ENCODE data around the gene MCM5. TPM values are rescaled to one million over a fixed set of nuclear protein-coding genes. Genes with fewer than 3 reads are reported as not detected.

MCM5 gene
- total and polyA plus RNA-seq, 2 of the 13 experiments (the other 11 are each of a cell fraction or from before 2014, with no cell fraction given): 40.2 to 93.5 TPM

- TF ChIP-seq, protein P1, sequence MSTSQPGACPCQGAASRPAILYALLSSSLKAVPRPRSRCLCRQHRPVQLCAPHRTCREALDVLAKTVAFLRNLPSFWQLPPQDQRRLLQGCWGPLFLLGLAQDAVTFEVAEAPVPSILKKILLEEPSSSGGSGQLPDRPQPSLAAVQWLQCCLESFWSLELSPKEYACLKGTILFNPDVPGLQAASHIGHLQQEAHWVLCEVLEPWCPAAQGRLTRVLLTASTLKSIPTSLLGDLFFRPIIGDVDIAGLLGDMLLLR (CRISPR knock-in tag; IDR thresholded peaks at IDR 0.05): peak; percentile 46; the same call in 1 of the 2 replicates
- TF ChIP-seq ZNF570 (CRISPR knock-in tag; IDR thresholded peaks at IDR 0.05; ENCODE audit: borderline replicate concordance) (no peak), ZNF18 (CRISPR knock-in tag; IDR thresholded peaks at IDR 0.05; ENCODE audit: insufficient replicate concordance) (peak; percentile 68), FIP1L1 (IDR thresholded peaks at IDR 0.05; ENCODE audit: borderline replicate concordance, insufficient read depth, low read depth, low read length) (no peak), HNRNPUL1 (IDR thresholded peaks at IDR 0.05; ENCODE audit: low read depth, low read length) (no peak), CENPT (CRISPR knock-in tag; IDR thresholded peaks at IDR 0.05; ENCODE audit: low read depth) (no peak; the same call in 1 of the 2 replicates), ZNF672 (CRISPR knock-in tag; IDR thresholded peaks at IDR 0.05) (no peak), GTF3A (CRISPR knock-in tag; conservative IDR thresholded peaks at IDR 0.05) (no peak), ZSCAN31 (CRISPR knock-in tag; IDR thresholded peaks at IDR 0.05; ENCODE audit: low read depth) (peak; percentile 86; the same call in 1 of the 2 replicates), SRF (IDR thresholded peaks at IDR 0.05; ENCODE audit: low read depth, low read length) (no peak), EED (CRISPR knock-in tag; IDR thresholded peaks at IDR 0.05) (no peak; the same call in 1 of the 2 replicates), ETV5 (CRISPR knock-in tag; IDR thresholded peaks at IDR 0.05; ENCODE audit: borderline replicate concordance) (peak; percentile 70), ERF (CRISPR knock-in tag; IDR thresholded peaks at IDR 0.05) (peak; percentile 91), MBD4 (IDR thresholded peaks at IDR 0.05; ENCODE audit: borderline replicate concordance, low read length) (no peak), NPAS2 (CRISPR knock-in tag; IDR thresholded peaks at IDR 0.05; ENCODE audit: borderline replicate concordance) (no peak), STAT5B (CRISPR knock-in tag; IDR thresholded peaks at IDR 0.05) (no peak), ZNF382 (CRISPR knock-in tag; IDR thresholded peaks at IDR 0.05; ENCODE audit: borderline replicate concordance) (no peak), ARHGAP35 (CRISPR knock-in tag; IDR thresholded peaks at IDR 0.05; ENCODE audit: borderline replicate concordance) (0 out of 2 replicates have a peak, but pooled peaks have one; percentile 32), ZSCAN20 (CRISPR knock-in tag; IDR thresholded peaks at IDR 0.05; ENCODE audit: borderline replicate concordance) (no peak), ZNF780A (CRISPR knock-in tag; IDR thresholded peaks at IDR 0.05) (no peak), ZNF678 (CRISPR knock-in tag; IDR thresholded peaks at IDR 0.05) (no peak), RAD51 (IDR thresholded peaks at IDR 0.05; ENCODE audit: borderline replicate concordance) (peak; percentile 86)
- TF ChIP-seq, protein P2, sequence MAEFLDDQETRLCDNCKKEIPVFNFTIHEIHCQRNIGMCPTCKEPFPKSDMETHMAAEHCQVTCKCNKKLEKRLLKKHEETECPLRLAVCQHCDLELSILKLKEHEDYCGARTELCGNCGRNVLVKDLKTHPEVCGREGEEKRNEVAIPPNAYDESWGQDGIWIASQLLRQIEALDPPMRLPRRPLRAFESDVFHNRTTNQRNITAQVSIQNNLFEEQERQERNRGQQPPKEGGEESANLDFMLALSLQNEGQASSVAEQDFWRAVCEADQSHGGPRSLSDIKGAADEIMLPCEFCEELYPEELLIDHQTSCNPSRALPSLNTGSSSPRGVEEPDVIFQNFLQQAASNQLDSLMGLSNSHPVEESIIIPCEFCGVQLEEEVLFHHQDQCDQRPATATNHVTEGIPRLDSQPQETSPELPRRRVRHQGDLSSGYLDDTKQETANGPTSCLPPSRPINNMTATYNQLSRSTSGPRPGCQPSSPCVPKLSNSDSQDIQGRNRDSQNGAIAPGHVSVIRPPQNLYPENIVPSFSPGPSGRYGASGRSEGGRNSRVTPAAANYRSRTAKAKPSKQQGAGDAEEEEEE (CRISPR knock-in tag; IDR thresholded peaks at IDR 0.05; ENCODE audit: borderline replicate concordance): no peak
- TF ChIP-seq, protein P3, sequence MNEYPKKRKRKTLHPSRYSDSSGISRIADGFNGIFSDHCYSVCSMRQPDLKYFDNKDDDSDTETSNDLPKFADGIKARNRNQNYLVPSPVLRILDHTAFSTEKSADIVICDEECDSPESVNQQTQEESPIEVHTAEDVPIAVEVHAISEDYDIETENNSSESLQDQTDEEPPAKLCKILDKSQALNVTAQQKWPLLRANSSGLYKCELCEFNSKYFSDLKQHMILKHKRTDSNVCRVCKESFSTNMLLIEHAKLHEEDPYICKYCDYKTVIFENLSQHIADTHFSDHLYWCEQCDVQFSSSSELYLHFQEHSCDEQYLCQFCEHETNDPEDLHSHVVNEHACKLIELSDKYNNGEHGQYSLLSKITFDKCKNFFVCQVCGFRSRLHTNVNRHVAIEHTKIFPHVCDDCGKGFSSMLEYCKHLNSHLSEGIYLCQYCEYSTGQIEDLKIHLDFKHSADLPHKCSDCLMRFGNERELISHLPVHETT (CRISPR knock-in tag; conservative IDR thresholded peaks at IDR 0.05): no peak
These were observed 19.2 kb upstream of the MCM5 start, which contains the start of gene HMOX1 (continued) for GRCh38 chr22:35380537-35381423.

All from HepG2 (cell line).